ENCODE results near the gene CCR8.
"Not testable (repeated sequence)": the region's sequence is repeated elsewhere in the genome, so short reads cannot be mapped to it uniquely, and the experiment has no call there.

CCR8 gene

GRCh38 chr3:39315420-39315819 lies 14.1 kb upstream of the CCR8 start:
- no peak for DNase-seq (ENCODE audit: low spot score)

GRCh38 chr3:39317571-39318169 lies 11.8 kb upstream of the CCR8 start:
- DNase-seq (ENCODE audit: low spot score) = peak; percentile 9

- DNase-seq (ENCODE audit: low spot score) = no peak
These were observed 11.2 kb upstream of the CCR8 start for GRCh38 chr3:39318301-39318700.

- no peak for DNase-seq (ENCODE audit: low spot score)
These were observed 10.3 kb upstream of the CCR8 start for GRCh38 chr3:39319249-39319648.

GRCh38 chr3:39321574-39321983 lies 7.9 kb upstream of the CCR8 start:
- DNase-seq (ENCODE audit: low spot score) = not testable (repeated sequence)

GRCh38 chr3:39322209-39322715 lies 7.2 kb upstream of the CCR8 start:
- DNase-seq (ENCODE audit: low spot score) = not testable (repeated sequence)

GRCh38 chr3:39322936-39323335 lies 6.6 kb upstream of the CCR8 start:
- DNase-seq (ENCODE audit: low spot score) = no peak

GRCh38 chr3:39323494-39323893 lies 6.0 kb upstream of the CCR8 start:
- DNase-seq (ENCODE audit: low spot score) = no peak

GRCh38 chr3:39325236-39325635 lies 4.3 kb upstream of the CCR8 start:
- no peak for DNase-seq (ENCODE audit: low spot score)

- DNase-seq (ENCODE audit: low spot score) = no peak
These were observed 2.3 kb upstream of the CCR8 start for GRCh38 chr3:39327053-39327745.

GRCh38 chr3:39327746-39328349 lies 1.7 kb upstream of the CCR8 start:
- no peak for DNase-seq (ENCODE audit: low spot score)

GRCh38 chr3:39330824-39331223 lies 1.3 kb downstream of the CCR8 start:
- no peak for DNase-seq (ENCODE audit: low spot score)

GRCh38 chr3:39332525-39332924 lies 3.0 kb downstream of the CCR8 start:
- no peak for DNase-seq (ENCODE audit: low spot score)

- DNase-seq (ENCODE audit: low spot score) = no peak
These were observed 4.1 kb downstream of the CCR8 start for GRCh38 chr3:39333607-39334006.

GRCh38 chr3:39334205-39334604 lies 4.7 kb downstream of the CCR8 start:
- DNase-seq (ENCODE audit: low spot score) = no peak

- no peak for DNase-seq (ENCODE audit: low spot score)
These were observed 8.7 kb downstream of the CCR8 start for GRCh38 chr3:39338201-39338600.

- no peak for DNase-seq (ENCODE audit: low spot score)
These were observed 9.6 kb downstream of the CCR8 start for GRCh38 chr3:39339086-39339485.

GRCh38 chr3:39343076-39343717 lies 13.7 kb downstream of the CCR8 start:
- peak; percentile 9 for DNase-seq (ENCODE audit: low spot score)

GRCh38 chr3:39343760-39344159 lies 14.3 kb downstream of the CCR8 start:
- no peak for DNase-seq (ENCODE audit: low spot score)

GRCh38 chr3:39344746-39345344 lies 15.3 kb downstream of the CCR8 start:
- DNase-seq (ENCODE audit: low spot score) = no peak

GRCh38 chr3:39346785-39347585 lies 17.5 kb downstream of the CCR8 start:
- no peak for DNase-seq (ENCODE audit: low spot score)

GRCh38 chr3:39347586-39347876 lies 18.0 kb downstream of the CCR8 start:
- no peak for DNase-seq (ENCODE audit: low spot score)
